Fibroblast of the aortic adventitia (primary cell): ENCODE results near the gene LYRM4. TPM values are rescaled to one million over a fixed set of nuclear protein-coding genes. Genes with fewer than 3 reads are reported as not detected.

Experiments
- DNase-seq: peaks from one replicate; pipeline ENCODE4 v3.0.0-alpha.2; 2010; ENCODE audit warnings: low read depth
- H3K4me3 ChIP-seq: 2 replicates; pipeline ENCODE4 v1.5.1; 2011; ENCODE audit warnings: low read depth, mild to moderate bottlenecking, control low read depth, low read length, moderate library complexity
- CTCF ChIP-seq: IDR thresholded peaks from 2 replicates; pipeline ENCODE4 v1.5.1; 2011; ENCODE audit warnings: mild to moderate bottlenecking, low read length, control low read depth, inconsistent platforms; ENCODE audit not compliant: insufficient read depth
- total RNA-seq: library from RNA; depleted of rRNA; stranded (reverse); fragments of >200 nt; gene quantifications from 2 replicates; pipeline ENCODE4 v1.2.3, GENCODE V29; 2012; ENCODE audit warnings: low replicate concordance

LYRM4 gene
- total RNA-seq, 1 donor = 21.2 TPM

GRCh38 chr6:5260111-5260620 lies 584 bp downstream of the LYRM4 start:
- no peak for TF ChIP-seq CTCF
- peak; percentile 45 for DNase-seq
- H3K4me3 ChIP-seq = peak overlapping the region; percentile 93

GRCh38 chr6:5259428-5259827 lies 1.3 kb downstream of the LYRM4 start:
- H3K4me3 ChIP-seq = peak overlapping the region; percentile 93
- TF ChIP-seq CTCF = no peak

GRCh38 chr6:5257400-5257799 lies 3.4 kb downstream of the LYRM4 start:
- no peak for TF ChIP-seq CTCF
- no peak for DNase-seq
- no peak overlapping the region for H3K4me3 ChIP-seq

More at GRCh38 chr6:5259428-5259827, 1.3 kb downstream of the LYRM4 start:
- DNase-seq = no peak

- H3K4me3 ChIP-seq = no peak overlapping the region
- DNase-seq = no peak
- no peak for TF ChIP-seq CTCF
These were observed 3.8 kb downstream of the LYRM4 start for GRCh38 chr6:5256952-5257351.

GRCh38 chr6:5250911-5251310 lies 9.8 kb downstream of the LYRM4 start:
- DNase-seq = no peak
- TF ChIP-seq CTCF = no peak
- no peak overlapping the region for H3K4me3 ChIP-seq

GRCh38 chr6:5250451-5250850 lies 10.3 kb downstream of the LYRM4 start:
- no peak for DNase-seq
- TF ChIP-seq CTCF = no peak

GRCh38 chr6:5249451-5250122 lies 11.2 kb downstream of the LYRM4 start:
- no peak for TF ChIP-seq CTCF
- DNase-seq = peak; percentile 48

More at GRCh38 chr6:5250451-5250850, 10.3 kb downstream of the LYRM4 start:
- H3K4me3 ChIP-seq = no peak overlapping the region

More at GRCh38 chr6:5249451-5250122, 11.2 kb downstream of the LYRM4 start:
- H3K4me3 ChIP-seq = no peak overlapping the region
